HG03521 (cell line): ENCODE measurements around the gene RNF186.
"Not testable (repeated sequence)": the region's sequence is repeated elsewhere in the genome, so short reads cannot be mapped to it uniquely, and the experiment has no call there.

Experiments used
- ATAC-seq: cut with Tn5 transposase; IDR thresholded peaks from one replicate; pipeline ENCODE4 v1.9.1; 2021; ENCODE audit warnings: mild to moderate bottlenecking, moderate library complexity; ENCODE audit not compliant: unreplicated experiment

Gene RNF186, protein sequence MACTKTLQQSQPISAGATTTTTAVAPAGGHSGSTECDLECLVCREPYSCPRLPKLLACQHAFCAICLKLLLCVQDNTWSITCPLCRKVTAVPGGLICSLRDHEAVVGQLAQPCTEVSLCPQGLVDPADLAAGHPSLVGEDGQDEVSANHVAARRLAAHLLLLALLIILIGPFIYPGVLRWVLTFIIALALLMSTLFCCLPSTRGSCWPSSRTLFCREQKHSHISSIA

DNA sequence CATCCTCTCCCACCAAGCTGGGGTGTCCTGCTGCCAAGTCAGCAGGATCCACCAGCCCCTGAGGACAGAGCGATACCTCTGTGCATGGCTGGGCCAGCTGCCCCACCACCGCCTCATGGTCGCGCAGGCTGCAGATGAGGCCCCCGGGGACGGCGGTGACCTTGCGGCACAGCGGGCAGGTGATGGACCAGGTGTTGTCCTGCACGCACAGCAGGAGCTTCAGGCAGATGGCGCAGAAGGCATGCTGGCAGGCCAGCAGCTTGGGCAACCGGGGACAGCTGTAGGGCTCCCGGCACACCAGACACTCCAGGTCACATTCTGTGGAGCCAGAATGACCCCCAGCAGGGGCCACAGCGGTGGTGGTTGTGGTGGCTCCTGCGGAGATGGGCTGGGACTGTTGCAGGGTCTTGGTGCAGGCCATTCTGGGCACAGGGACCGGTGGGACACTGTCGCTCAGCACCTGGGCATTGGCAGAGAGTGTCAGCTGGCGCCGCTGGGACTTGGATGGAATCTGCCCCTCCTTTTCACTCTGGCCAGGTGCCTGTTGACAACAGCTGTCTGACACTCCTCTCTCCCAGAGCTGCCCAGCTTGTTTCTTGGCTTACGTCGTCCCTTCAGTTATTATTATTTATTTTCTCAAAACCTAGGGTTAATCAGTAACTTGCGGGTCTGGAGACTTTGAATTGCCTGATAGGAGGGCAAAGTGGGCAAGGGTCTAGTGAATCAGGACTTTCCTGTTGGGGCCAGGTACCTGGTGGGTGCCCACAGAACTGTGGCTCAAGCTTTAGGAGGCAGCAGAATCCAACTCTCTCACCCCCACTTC, at the start of gene RNF186:
Gene RNF186, minus strand, starts transcription at position 603 of the 823 bp plus-strand sequence. Its CDS starts 182 bp downstream, at position 421.
- no peak for ATAC-seq

GRCh38 chr1:19864570-19865160, 49.6 kb upstream of the RNF186 start:
- no peak for ATAC-seq

DNA sequence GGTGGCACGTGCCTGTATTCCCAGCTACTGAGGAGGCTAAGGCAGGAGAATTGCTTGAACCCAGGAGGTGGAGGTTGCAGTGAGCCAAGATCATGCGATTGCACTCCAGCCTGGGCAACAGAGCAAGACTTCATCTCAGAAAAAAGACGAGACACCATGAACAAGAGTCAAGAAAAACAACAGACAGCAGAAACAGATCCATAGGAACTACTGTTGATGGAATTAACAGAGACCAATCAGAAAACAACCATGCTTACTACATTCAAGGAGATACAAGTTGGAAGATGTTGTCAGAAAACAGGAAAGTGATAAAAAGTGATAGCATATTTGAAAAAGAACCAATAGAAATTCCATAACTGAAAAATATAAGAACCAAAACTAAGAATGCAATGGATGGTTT, 47.9 kb upstream of the RNF186 start:
- no peak for ATAC-seq

DNA sequence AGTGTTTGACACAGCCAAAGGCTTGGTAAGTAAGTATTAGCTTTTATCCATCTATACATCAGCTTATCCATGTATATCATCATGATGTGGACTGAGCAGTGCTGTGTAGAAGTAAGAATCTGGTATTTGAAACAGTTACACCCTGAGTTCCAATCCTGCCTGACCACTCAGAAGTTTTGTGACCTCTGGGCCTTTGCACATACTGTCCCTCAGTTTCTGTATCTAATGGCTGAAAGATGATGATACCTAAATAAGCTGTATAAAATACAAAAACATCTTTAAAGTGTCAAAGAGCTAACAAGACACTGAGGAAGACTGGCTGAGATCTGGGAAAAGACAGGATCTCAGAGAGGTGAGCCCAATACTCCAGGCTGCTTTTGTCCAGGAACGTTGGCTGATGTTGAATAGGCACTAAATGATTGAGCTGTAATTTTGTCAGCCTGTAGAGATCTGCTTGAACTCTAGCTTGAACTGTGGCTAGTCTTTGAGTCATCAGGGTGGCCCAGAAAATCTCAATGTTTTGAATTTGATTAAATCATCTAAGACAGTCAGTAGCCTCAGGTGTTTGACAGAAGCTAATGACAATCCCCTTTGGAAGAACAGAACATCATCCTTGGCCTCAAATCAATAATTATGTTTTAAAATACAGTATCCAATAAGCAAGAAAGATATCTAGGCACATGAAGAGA, 46.9 kb upstream of the RNF186 start:
- no peak for ATAC-seq

DNA sequence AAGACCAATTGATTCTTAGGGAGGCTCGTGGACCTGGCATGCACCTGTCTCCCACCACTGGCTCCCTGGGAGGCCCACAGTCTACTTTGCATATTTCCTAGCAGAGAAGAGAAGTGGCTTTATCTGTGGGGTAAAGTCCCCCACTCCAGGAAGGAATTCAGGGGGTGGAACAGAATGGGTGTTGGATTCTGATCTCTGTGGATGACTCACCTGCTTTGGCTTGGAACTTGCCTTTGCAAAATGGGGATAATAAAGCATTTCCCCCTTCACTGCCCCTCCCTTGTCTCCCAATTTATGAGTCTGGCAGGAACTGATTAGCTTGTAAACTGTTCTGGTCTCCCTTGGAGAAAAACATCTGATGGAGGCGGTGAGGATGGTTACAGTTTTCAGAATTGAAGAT, 46.0 kb upstream of the RNF186 start:
- no peak for ATAC-seq

GRCh38 chr1:19860418-19860817, 45.3 kb upstream of the RNF186 start:
- no peak for ATAC-seq

- no peak for ATAC-seq
Observed at GRCh38 chr1:19859876-19860275, 44.8 kb upstream of the RNF186 start.

GRCh38 chr1:19858893-19859292, 43.8 kb upstream of the RNF186 start:
- ATAC-seq = no peak

- ATAC-seq = no peak
Observed at GRCh38 chr1:19854866-19855265, 39.8 kb upstream of the RNF186 start.

- ATAC-seq = no peak
Observed at GRCh38 chr1:19852036-19852435, 37.0 kb upstream of the RNF186 start.

DNA sequence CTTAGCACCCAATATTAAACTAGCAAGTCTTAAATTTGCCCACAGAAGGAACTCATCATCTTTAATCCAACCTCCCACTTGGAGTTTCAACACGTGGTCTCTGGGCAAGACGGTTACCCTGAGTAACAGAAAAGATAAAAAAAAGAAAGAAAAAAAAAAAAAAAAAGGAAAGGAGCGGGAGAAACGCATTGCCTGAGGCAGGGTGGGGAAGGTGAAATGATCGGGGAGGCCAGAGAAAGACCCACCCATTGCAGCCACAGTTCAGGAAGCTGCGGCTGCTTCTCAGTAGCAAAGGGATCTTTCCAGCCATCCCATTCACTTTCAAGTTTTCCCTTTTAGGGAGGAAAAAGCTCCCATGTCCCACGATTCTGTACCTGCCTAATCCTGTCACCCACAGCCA, 35.1 kb upstream of the RNF186 start:
- no peak for ATAC-seq

- ATAC-seq = not testable (repeated sequence)
Observed at GRCh38 chr1:19849307-19849706, 34.2 kb upstream of the RNF186 start.

- not testable (repeated sequence) for ATAC-seq
Observed at GRCh38 chr1:19847334-19847733, 32.3 kb upstream of the RNF186 start.

GRCh38 chr1:19846338-19846737, 31.3 kb upstream of the RNF186 start:
- no peak for ATAC-seq

- ATAC-seq = no peak
Observed at GRCh38 chr1:19845555-19845954, 30.5 kb upstream of the RNF186 start.

DNA sequence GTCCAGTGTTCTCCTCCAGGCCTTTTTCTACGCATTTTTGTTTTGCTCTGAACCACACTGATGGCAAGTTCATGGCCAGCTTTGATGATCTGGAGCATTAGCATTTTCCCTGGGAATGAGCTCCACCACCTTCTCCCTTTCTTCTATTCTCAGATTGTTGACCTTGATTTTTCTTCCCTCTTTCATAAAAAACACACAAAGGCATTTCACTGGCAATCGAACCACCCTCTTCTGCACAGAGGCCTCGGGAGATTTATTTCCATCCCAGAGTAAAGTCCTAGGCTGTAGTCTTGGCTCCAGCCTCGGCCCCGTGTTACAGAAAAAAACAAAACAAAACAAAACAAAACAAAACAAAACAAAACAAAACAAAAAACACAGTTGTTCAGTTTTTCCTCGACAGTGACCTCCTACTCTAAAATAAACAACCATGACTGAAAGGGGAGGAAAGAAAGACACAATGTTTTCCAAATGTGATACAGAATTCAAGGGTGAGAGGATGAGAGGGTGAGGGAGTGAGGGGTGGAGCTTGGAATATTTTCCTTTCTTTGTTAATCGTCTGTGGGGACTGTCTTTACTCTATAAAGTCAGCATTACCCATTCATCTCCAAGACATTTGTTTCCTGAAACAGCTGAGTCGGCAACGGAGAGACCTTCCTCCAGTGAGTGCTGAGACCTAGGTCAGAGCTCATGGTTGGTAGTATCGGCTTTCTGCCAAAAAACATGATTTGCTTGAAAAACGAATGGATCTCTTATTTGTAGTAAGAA, 29.8 kb upstream of the RNF186 start:
- no peak for ATAC-seq

GRCh38 chr1:19840228-19840627, 25.1 kb upstream of the RNF186 start:
- no peak for ATAC-seq

- ATAC-seq = no peak
Observed at GRCh38 chr1:19837866-19838265, 22.8 kb upstream of the RNF186 start.

- no peak for ATAC-seq
Observed at GRCh38 chr1:19835578-19835977, 20.5 kb upstream of the RNF186 start.

DNA sequence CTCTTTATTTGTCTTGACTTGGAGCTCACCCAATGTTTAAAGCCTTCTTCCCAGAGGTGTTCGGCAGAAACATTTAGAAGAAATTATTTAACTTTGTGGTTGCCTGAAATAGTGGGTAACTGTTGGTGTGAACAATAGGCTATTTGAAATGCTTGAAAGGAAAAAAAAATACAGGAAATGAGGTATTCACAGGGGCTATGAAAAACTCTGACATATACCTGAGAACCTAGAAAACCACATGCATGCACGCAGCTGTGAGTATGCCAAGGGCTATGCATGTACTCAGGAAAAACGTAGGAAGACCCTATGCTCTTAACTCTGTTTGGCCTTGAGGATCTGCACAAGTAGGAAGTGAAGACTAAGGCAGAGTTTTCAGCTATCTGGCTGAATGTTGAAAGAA, 16.4 kb upstream of the RNF186 start:
- ATAC-seq = no peak

DNA sequence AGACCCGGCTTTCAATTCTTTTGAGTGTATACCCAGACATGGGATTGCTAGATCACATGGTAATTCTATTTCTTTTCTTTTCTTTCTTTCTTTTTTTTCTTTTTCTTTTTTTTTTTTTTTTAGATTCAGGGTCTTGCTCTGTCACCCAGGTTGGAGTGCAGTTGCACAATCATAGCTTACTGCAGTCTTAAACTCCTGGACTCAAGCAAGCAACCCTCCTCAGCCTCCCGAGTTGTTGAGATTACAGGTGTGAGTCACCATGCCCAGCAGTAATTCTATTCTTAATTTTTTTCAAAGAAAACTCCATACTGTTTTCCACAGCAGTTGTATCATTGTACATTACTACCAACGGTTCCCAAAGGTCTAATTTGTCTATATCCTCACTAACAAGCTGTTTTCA, 13.5 kb upstream of the RNF186 start:
- no peak for ATAC-seq
